ENCODE data around the gene TWIST1.

Gene TWIST1

DNA sequence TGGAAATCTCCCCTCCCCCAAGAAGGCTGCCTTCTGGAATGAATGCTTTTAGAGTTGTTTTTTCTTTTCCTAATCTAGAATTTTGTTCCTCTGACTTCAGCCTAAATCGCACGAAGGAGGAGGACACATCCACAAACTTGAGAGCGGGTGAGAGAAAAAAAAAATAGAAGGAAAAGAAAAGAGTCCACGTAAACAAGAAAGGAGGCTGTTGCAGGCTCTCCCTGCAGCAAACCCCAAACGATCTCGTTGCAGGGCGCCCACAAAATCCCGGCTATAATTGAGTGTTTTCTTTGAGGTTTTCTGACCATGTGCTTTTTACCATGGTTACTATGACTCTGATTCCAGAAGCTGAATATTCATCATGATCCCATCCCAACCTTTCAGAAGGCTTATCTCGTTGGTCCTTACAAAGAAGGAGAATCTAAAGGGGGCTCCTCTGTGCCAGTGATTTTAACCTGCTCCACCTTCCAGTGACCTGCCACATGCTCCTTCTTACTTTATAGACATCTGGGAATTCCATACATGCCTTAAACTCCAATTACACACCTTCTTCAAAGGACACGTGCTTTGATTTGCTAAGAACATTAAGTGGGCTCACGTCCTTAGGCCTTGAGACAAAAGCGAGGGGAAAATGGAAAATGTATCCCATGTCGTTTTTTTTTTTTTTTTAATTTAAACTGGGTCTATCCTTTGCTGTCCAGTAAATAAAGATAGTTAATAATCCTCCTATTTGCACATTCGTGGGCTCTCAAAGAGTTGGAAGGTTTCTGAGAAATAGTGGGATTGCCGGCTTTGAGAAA lies 5.8 kb downstream of the TWIST1 start:
- FAIRE-seq, result no peak
- TF ChIP-seq TAF1 (IDR thresholded peaks at IDR 0.05; ENCODE audit: borderline replicate concordance, low read depth, low read length) (no peak), POLR2A (IDR thresholded peaks at IDR 0.05; ENCODE audit: low read depth, low read length) (no peak), POLR2AphosphoS5 (IDR thresholded peaks at IDR 0.05; ENCODE audit: low read depth, low read length) (no peak)
- no peak for DNase-seq (ENCODE audit: insufficient read length)

DNA sequence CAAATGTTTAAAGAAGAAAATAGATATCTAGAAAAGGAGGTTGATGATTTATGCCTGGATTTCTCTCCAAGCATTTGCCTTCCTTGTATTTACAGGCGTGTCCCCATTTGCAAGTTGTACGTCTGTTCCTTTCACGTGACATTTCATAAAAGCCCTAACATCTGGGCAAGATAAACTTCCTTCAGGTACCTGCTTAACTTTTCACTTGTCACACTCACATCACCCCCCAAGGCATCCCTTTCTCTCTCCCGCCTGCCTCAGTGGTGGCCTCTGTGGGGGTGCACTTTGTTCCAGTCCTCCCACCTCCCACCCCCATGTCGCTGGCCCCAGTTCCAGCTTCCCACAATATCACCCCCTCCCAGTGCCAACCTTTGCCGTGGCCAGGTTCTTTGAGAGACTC lies 6.7 kb downstream of the TWIST1 start:
- no peak for FAIRE-seq
- TF ChIP-seq TAF1 (IDR thresholded peaks at IDR 0.05; ENCODE audit: borderline replicate concordance, low read depth, low read length) (no peak), POLR2A (IDR thresholded peaks at IDR 0.05; ENCODE audit: low read depth, low read length) (no peak), POLR2AphosphoS5 (IDR thresholded peaks at IDR 0.05; ENCODE audit: low read depth, low read length) (no peak)
- no peak for DNase-seq (ENCODE audit: insufficient read length)

DNA sequence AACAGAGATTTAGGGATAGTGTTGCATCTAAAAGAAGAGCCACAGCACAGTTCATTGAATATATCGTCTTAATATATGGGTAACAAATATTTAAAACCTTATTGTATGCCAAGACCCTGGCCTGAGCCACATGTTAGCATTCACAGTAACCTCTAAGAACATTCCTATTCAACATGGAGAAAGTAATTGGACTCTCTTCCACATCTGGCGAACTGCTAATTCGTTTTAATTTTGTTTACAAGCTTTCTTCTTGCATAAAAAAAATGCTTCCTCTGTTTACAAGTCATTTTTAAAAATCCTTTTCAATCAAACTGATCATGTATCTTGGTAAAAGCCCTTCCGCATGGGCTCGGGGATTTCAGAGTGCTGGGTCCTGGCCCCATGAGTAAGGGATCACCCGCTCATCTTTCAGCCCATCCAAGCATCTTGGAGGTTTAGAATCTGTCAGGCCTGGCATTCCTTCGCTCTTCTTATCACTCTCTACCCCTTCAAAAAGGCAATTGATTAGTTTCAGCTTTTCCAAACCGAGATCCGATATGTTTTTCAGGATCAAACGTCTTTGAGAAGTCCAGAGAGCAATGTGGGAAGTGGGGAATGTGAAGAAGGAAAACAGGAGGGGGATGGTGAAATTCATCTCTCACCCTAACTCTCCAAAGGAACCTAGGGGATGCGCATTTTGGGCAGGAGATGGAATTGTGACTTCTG lies 7.3 kb downstream of the TWIST1 start:
- no peak for TF ChIP-seq POLR2AphosphoS5 (IDR thresholded peaks at IDR 0.05; ENCODE audit: low read depth, low read length)
- no peak for TF ChIP-seq TAF1 (IDR thresholded peaks at IDR 0.05; ENCODE audit: borderline replicate concordance, low read depth, low read length)
- TF ChIP-seq POLR2A (IDR thresholded peaks at IDR 0.05; ENCODE audit: low read depth, low read length), result no peak
- DNase-seq (ENCODE audit: insufficient read length) (no peak), FAIRE-seq (no peak)

DNA sequence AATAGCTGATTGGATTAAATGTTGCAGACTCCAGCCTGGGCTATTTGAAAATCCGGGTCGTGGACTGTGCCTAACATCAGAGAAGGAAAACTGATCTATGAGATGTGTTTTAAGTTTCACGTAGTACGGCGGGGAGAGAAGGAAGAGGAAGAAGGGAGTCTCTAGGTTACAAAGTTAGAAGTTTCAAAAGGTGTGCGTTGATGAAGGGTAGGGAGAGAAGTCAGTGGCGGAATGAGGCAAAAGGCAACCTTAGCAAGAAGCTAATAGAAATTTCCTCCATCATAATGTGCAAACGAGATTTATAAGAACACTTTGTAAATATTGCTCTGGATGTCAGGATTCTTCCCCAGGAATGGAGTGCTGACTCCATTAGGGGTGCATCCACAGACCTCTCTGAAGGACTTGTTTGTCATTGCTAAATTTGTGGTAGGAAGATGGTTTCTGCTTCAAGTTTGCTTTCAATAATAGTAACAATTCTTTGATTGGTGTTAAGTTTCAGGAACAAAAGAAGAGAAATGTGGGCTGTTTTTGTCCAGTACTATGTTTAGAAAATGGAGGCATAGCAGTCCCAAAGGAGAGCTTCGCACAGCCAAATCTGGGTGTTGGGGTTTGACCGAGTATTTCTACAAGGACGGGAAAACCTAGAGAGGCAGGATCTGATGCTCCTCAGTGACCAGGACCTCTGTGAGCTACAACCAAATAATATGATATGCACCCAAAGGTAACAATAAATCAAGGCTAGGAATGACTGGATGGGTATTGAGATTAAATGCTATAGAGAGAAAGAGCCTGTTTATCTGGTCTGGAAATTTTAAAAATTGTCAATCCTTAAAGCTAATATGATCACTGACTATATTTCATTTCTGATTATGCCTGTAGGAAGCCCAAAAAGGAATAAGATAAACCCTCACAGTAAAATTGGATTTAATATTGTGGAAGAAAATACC lies 8.2 kb downstream of the TWIST1 start:
- FAIRE-seq (no peak), DNase-seq (ENCODE audit: insufficient read length) (no peak)
- TF ChIP-seq TAF1 (IDR thresholded peaks at IDR 0.05; ENCODE audit: borderline replicate concordance, low read depth, low read length), result no peak
- TF ChIP-seq POLR2A (IDR thresholded peaks at IDR 0.05; ENCODE audit: low read depth, low read length), result no peak
- no peak for TF ChIP-seq POLR2AphosphoS5 (IDR thresholded peaks at IDR 0.05; ENCODE audit: low read depth, low read length)

DNA sequence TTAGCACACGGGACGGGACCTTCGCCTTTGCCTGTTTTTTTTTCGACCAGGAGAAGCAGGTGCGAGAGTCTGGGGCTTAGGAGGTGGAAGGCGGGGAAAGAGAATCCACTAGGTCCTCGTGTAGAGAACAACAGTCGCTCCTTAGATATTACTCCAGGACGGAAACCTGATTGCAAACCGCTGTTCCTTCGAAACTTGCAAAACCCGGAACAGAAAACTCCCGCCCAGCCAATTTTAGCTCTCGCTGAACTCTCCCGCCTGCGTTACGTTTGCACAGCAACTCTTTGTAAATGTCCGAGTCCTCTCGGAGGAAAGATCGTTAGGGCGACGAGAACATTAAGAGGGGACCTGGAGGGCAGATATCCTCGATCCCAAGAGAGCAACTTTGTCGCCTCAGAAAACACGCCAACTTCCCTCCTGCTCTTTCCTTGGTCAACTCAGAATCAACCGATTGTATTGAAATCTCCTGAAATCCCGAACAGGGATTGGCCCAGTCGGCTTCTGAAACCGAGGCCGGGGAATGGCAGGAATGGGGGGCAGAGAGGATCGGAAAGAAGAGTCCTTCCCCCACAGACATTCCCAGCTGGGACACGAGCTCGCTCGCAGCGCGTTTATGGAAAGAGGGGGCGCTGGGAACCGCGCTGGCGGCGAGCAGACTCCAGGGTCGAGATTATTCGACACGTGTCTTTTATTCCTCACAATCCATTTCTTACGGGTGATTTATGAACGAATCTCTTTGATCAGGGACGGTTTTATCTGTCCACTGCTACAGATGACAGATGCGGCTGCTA lies 9.9 kb downstream of the TWIST1 start:
- TF ChIP-seq POLR2AphosphoS5 (IDR thresholded peaks at IDR 0.05; ENCODE audit: low read depth, low read length) (no peak), TAF1 (IDR thresholded peaks at IDR 0.05; ENCODE audit: borderline replicate concordance, low read depth, low read length) (no peak)
- FAIRE-seq (no peak), DNase-seq (ENCODE audit: insufficient read length) (no peak)

DNA sequence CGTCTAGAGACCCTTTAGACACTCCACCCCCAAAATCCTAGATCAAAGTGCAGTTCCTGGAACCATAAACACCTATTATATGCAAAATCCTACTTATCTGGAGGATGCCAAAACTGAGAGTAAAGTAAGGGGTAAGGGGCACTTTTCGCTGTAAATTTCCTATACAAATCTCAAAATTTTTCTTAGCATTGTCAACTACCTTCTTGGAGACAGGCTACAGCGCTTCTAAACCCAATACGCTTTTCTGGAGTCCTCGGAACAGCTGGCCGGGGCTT lies 10.4 kb downstream of the TWIST1 start:
- FAIRE-seq, result no peak
- TF ChIP-seq TAF1 (IDR thresholded peaks at IDR 0.05; ENCODE audit: borderline replicate concordance, low read depth, low read length) (no peak), POLR2AphosphoS5 (IDR thresholded peaks at IDR 0.05; ENCODE audit: low read depth, low read length) (no peak), POLR2A (IDR thresholded peaks at IDR 0.05; ENCODE audit: low read depth, low read length) (no peak)
- no peak for DNase-seq (ENCODE audit: insufficient read length)

DNA sequence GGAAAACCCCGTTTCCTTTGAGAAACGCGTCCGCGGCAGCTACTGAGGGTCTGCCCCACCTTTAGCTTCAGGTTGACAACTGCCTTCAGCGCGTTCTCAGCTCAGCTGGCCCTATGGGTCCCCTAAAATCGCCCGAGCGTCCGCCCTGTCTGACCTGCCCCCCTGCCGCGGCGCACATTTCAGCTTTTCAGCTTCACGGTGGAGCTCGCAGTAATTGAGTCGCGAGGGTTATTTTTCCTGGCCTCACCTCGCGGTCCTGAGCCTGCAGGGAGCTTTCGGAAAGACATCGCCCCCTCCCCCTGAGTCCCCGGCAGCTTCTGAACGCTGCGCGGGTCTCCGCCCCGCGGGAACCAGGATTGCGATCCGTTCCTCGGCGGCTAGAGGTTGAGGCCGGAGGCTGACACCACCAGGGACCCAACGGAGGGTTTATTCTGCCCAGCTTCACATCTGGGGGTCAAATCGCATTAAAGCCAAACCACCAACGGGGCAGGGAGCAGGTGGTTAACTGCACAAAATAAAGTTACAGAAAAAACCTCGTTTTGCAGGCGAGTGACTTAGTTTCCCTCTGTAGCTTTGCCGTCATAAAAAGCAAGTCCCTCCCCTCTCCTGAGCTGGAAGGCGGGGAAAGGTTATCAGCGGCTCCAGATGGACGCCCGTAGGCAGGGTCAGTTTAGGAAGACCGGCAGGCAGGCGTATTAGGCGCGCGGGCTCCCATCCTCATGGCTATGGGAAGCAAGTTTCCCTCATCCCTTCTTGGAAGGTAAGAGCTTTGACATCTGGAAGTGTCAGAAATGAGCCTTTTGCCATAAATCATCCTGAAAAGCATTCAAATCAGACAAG lies 11.0 kb downstream of the TWIST1 start:
- TF ChIP-seq POLR2AphosphoS5 (IDR thresholded peaks at IDR 0.05; ENCODE audit: low read depth, low read length) (no peak), POLR2A (IDR thresholded peaks at IDR 0.05; ENCODE audit: low read depth, low read length) (no peak), TAF1 (IDR thresholded peaks at IDR 0.05; ENCODE audit: borderline replicate concordance, low read depth, low read length) (no peak)
- FAIRE-seq (peak; percentile 48), DNase-seq (ENCODE audit: insufficient read length) (no peak)

DNA sequence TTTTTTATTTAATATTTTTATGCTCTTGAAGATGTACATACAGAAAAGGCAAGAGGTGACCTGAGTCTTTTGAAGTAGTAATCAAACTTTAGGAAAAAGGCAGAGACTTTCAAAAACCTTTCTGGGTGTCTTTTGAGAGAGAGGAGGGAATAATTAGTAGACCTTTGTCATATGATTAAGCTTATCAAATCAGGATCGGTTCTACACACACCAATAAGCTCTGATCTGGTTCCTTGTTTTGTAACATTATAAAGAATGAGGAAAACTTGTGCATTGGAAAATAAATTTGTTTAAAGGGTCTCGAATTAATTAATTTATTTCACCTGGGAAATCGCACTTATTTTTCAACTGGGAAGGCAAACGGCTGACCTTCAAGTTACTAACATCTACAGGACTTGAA lies 11.9 kb downstream of the TWIST1 start:
- FAIRE-seq (no peak), DNase-seq (ENCODE audit: insufficient read length) (no peak)
- TF ChIP-seq POLR2A (IDR thresholded peaks at IDR 0.05; ENCODE audit: low read depth, low read length) (no peak), TAF1 (IDR thresholded peaks at IDR 0.05; ENCODE audit: borderline replicate concordance, low read depth, low read length) (no peak), POLR2AphosphoS5 (IDR thresholded peaks at IDR 0.05; ENCODE audit: low read depth, low read length) (no peak)

DNA sequence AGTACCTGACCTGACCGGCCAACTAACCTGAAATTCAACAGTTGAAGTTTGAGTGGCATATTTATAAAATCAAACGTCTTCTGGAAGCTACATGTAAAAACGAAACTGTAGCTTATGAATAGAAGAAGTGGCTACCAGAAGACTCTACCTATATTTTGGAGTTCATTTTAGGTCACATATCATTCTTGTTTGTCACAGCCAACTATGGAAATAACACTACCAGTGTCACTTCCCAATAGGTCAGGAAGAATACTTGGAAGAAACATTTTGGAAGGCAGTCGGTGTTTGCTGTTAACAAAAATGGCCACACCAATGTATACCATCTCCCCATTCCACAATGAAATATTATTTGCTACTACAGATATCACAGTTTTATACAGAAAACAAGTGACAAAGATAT lies 12.6 kb downstream of the TWIST1 start:
- TF ChIP-seq TAF1 (IDR thresholded peaks at IDR 0.05; ENCODE audit: borderline replicate concordance, low read depth, low read length), result no peak
- no peak for TF ChIP-seq POLR2A (IDR thresholded peaks at IDR 0.05; ENCODE audit: low read depth, low read length)
- TF ChIP-seq POLR2AphosphoS5 (IDR thresholded peaks at IDR 0.05; ENCODE audit: low read depth, low read length), result no peak
- no peak for DNase-seq (ENCODE audit: insufficient read length)
- no peak for FAIRE-seq

DNA sequence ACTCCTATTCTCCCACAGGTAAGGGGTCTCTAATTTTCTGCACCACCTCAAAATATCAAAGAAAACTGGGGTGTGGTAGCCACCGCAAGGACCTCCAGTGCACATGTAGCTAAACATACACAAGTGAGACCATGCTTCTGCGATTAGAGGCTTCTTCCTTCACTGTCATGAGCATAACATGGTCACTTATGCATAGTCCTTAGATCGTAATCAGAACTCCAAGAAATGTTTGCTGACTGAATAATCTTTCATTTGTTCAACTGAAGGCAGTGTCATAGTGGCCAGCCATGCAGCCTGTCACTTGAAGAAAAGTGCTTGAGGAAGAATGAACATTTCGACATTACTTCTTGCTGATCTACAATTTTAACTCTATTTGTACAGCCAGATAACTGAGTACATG lies 14.6 kb downstream of the TWIST1 start:
- DNase-seq (ENCODE audit: insufficient read length) (no peak), FAIRE-seq (no peak)
- no peak for TF ChIP-seq POLR2A (IDR thresholded peaks at IDR 0.05; ENCODE audit: low read depth, low read length)
- TF ChIP-seq TAF1 (IDR thresholded peaks at IDR 0.05; ENCODE audit: borderline replicate concordance, low read depth, low read length), result no peak
- TF ChIP-seq POLR2AphosphoS5 (IDR thresholded peaks at IDR 0.05; ENCODE audit: low read depth, low read length), result no peak
